ENCODE measurements around the gene PPARGC1A.

DNA sequence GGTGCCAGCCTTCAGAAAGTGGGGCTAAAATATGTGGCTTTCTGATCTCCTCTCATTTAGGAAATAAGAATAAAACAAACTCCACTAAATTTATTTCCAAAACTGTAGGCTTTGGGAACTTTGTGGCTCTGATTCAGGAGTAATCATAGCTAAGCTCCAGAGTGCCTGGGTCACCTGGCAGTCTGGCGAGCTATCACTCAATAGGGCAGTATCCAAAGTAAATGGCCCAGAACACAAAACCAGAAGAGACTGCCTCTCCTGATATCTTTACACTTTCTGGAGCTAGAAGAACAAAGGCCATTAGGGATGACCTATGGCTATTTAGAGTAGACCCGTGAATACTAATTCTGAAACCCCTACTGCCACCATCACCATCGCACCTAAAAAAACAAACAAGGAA, 17.0 kb upstream of the PPARGC1A start:
- TF ChIP-seq MEF2D (CRISPR knock-in tag; IDR thresholded peaks at IDR 0.05) (no peak), NAIF1 (CRISPR knock-in tag; IDR thresholded peaks at IDR 0.05; ENCODE audit: borderline replicate concordance) (no peak), JUND (CRISPR knock-in tag; IDR thresholded peaks at IDR 0.05) (no peak), USF2 (IDR thresholded peaks at IDR 0.05; ENCODE audit: low read depth, low read length) (no peak), USF2 (CRISPR knock-in tag; IDR thresholded peaks at IDR 0.05; ENCODE audit: borderline replicate concordance) (no peak), TRIM24 (CRISPR knock-in tag; IDR thresholded peaks at IDR 0.05) (no peak), ZNF180 (CRISPR knock-in tag; IDR thresholded peaks at IDR 0.05; ENCODE audit: borderline replicate concordance, low read depth) (no peak), POLR2AphosphoS5 (IDR thresholded peaks at IDR 0.05; ENCODE audit: low read depth, low read length) (no peak), ATF2 (CRISPR knock-in tag; IDR thresholded peaks at IDR 0.05) (no peak), ZC3H13 (CRISPR knock-in tag; IDR thresholded peaks at IDR 0.05) (no peak), JUN (CRISPR knock-in tag; IDR thresholded peaks at IDR 0.05) (no peak)

Data from HepG2 (cell line).